NCI-H526 treated with DMSO at 0.1 percent for 48 hours (cell line): Measurements from ENCODE around the gene AIP.

Experiments
- DNase-seq: peaks from one replicate; lab custom pipeline; 2025; lab: John Stamatoyannopoulos, UW

The AIP gene

GRCh38 chr11:67534070-67534679 lies 51.3 kb downstream of the AIP start:
- no peak for DNase-seq

GRCh38 chr11:67535561-67535960 lies 52.7 kb downstream of the AIP start:
- DNase-seq: no peak

DNA sequence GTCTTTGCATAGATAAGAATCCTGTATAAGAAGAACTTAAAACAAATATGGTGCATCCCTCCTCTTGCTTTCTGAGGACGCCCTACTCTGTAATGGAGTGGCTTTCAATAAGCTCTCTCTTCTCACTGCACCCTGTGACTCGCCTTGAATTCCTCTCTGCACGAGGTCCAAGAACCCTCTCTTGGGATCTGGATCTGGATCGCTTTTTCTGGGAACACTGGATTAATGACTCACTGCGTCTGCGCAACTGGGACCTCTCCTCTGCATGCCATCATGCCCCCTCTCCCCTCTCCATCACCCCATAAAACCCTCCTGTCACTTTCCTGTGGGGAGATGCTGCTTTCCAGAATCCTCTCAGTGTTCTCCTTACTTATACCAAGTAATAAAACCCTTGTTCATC lies 55.5 kb downstream of the AIP start:
- no peak for DNase-seq

- no peak for DNase-seq
Measured at GRCh38 chr11:67538823-67539505, 56.1 kb downstream of the AIP start.

DNA sequence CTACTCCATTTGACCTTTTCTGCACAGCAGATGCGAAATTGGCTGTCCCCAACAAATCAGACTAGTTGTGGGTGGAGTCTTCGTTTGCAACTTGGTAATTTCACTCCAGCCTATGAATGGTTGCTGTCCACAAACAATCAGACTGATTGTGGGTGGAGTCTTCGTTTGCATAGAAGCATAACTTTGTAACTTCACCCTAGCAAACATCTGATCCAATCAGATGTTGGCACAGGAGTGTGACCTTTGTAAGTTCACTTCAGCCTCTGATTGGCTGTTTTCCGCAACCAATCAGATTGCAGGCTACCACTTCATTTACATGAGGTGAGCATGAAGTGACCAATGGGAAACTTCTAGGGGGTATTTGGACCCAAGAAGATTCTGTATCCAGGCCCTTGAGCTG lies 56.7 kb downstream of the AIP start:
- DNase-seq: no peak
